HK-2 (cell line): ENCODE results near the gene BACE1.

Source experiments
- DNase-seq: peaks from one replicate; pipeline ENCODE4 v3.0.0-alpha.2; 2018; ENCODE audit not compliant: unreplicated experiment

Gene BACE1

GRCh38 chr11:117309310-117309709, 6.7 kb downstream of the BACE1 start:
- no peak for DNase-seq

- no peak for DNase-seq
Observed at GRCh38 chr11:117305145-117305544, 10.9 kb downstream of the BACE1 start.

- no peak for DNase-seq
Observed at GRCh38 chr11:117303646-117304315, 12.3 kb downstream of the BACE1 start.

GRCh38 chr11:117303101-117303500, 13.0 kb downstream of the BACE1 start:
- no peak for DNase-seq

GRCh38 chr11:117302228-117302627, 13.8 kb downstream of the BACE1 start:
- DNase-seq = no peak

GRCh38 chr11:117300773-117301172, 15.3 kb downstream of the BACE1 start:
- DNase-seq = no peak

GRCh38 chr11:117300283-117300663, 15.8 kb downstream of the BACE1 start:
- DNase-seq = no peak

GRCh38 chr11:117299351-117300282, 16.4 kb downstream of the BACE1 start:
- DNase-seq = no peak

- no peak for DNase-seq
Observed at GRCh38 chr11:117298195-117298594, 17.9 kb downstream of the BACE1 start.

- no peak for DNase-seq
Observed at GRCh38 chr11:117296881-117297280, 19.2 kb downstream of the BACE1 start.

GRCh38 chr11:117295438-117296137, 20.5 kb downstream of the BACE1 start:
- DNase-seq = no peak

- no peak for DNase-seq
Observed at GRCh38 chr11:117292616-117293015, 23.4 kb downstream of the BACE1 start.

GRCh38 chr11:117290809-117291396, 25.2 kb downstream of the BACE1 start, which contains the start of gene BACE1-AS:
TSS of gene BACE1-AS (plus strand) at chr11:117291346.
- DNase-seq = no peak

GRCh38 chr11:117289795-117290194, 26.3 kb downstream of the BACE1 start:
- no peak for DNase-seq

GRCh38 chr11:117287668-117288067, 28.4 kb downstream of the BACE1 start:
- DNase-seq = no peak

- no peak for DNase-seq
Observed at GRCh38 chr11:117286588-117286987, 29.5 kb downstream of the BACE1 start.

- DNase-seq = no peak
Observed at GRCh38 chr11:117284053-117284452, 32.0 kb downstream of the BACE1 start.

GRCh38 chr11:117282956-117283355, 33.1 kb downstream of the BACE1 start:
- DNase-seq = no peak

- no peak for DNase-seq
Observed at GRCh38 chr11:117281869-117282268, 34.2 kb downstream of the BACE1 start.

- peak; percentile 10 for DNase-seq
Observed at GRCh38 chr11:117281159-117281558, 34.9 kb downstream of the BACE1 start.

GRCh38 chr11:117279711-117280376, 36.2 kb downstream of the BACE1 start:
- DNase-seq = no peak
